PC-3 (cell line): Measurements from ENCODE around the gene CNTN4.

ENCODE experiments used
- EZH2phosphoT487 ChIP-seq: fragments of 300-600 bp; sonication (generic); IDR thresholded peaks from 2 replicates; pipeline ENCODE4 v1.6.1; 2018; ENCODE audit warnings: mild to moderate bottlenecking, antibody characterized with exemption, low read length, borderline replicate concordance
- TF ChIP-seq, protein P1 (sequence below): fragments of 300-600 bp; sonication (generic); conservative IDR thresholded peaks from 2 replicates; pipeline ENCODE4 v1.5.1; 2017; ENCODE audit warnings: antibody characterized with exemption, low read depth, mild to moderate bottlenecking, low read length

DNA sequence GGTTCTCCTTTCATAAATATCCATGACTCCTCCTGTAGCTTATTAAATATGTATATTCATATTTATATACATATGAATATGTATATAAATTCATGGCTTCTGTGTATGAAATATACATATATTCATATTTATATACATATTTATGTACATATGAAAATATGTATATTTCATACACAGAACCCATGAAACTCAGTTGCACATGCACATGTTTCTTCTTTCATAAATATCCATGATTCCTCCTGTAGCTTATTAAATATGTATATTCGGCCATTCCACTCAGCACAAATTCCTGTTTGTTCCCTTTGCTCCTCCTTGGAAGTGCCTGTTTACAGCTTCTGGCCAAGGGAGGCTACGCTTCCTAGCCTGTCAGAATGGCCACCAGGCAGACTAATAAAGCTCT, 789.9 kb downstream of the CNTN4 start:
- TF ChIP-seq, protein P1, sequence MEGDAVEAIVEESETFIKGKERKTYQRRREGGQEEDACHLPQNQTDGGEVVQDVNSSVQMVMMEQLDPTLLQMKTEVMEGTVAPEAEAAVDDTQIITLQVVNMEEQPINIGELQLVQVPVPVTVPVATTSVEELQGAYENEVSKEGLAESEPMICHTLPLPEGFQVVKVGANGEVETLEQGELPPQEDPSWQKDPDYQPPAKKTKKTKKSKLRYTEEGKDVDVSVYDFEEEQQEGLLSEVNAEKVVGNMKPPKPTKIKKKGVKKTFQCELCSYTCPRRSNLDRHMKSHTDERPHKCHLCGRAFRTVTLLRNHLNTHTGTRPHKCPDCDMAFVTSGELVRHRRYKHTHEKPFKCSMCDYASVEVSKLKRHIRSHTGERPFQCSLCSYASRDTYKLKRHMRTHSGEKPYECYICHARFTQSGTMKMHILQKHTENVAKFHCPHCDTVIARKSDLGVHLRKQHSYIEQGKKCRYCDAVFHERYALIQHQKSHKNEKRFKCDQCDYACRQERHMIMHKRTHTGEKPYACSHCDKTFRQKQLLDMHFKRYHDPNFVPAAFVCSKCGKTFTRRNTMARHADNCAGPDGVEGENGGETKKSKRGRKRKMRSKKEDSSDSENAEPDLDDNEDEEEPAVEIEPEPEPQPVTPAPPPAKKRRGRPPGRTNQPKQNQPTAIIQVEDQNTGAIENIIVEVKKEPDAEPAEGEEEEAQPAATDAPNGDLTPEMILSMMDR = no peak
- TF ChIP-seq EZH2phosphoT487 = no peak
